Keratinocyte (primary cell): ENCODE measurements around the gene NOP14.

Experiments used
- CTCF ChIP-seq, 3 experiments: IDR thresholded peaks in 1 of 3; conservative IDR thresholded peaks in 1 of 3; optimal IDR thresholded peaks in 1 of 3; 2 replicates in 2 of 3; 3 replicates in 1 of 3; pipeline versions ENCODE3 to v1.5.1; 2011; ENCODE audit warnings: low read length in 3 of 3, mild to moderate bottlenecking in 3 of 3, moderate library complexity in 2 of 3, control low read depth in 1 of 3, inconsistent platforms in 1 of 3; ENCODE audit not compliant: insufficient read depth in 2 of 3; ENCODE audit errors: extremely low read depth in 1 of 3
- EZH2 ChIP-seq: IDR thresholded peaks from one replicate; pipeline ENCODE4 v1.6.1; 2012; ENCODE audit warnings: inconsistent platforms, mild to moderate bottlenecking, low read length, moderate library complexity

GRCh38 chr4:2934813-2935761, 28.1 kb downstream of the NOP14 start:
- TF ChIP-seq CTCF (optimal IDR thresholded peaks at IDR 0.05 in 1 of 3, IDR thresholded peaks at IDR 0.05 in 1 of 3, conservative IDR thresholded peaks at IDR 0.05 in 1 of 3; ENCODE audit: extremely low read depth in 1 of 3, insufficient read depth in 2 of 3, low read length in 3 of 3) (no peak), EZH2 (no peak)
